HCT116 (cell line): Measurements from ENCODE around the gene INPP4A. TPM values are rescaled to one million over a fixed set of nuclear protein-coding genes. Genes with fewer than 3 reads are reported as not detected.

ENCODE experiments used
- ATAC-seq: fragments of 200-7000 bp; cut with Tn5 transposase; 2 replicates; pipeline ENCODE4 v1.9.1; 2020; ENCODE audit warnings: mild to moderate bottlenecking, moderate library complexity
- BruUV-seq: library from RNA; stranded (reverse); fragments of 400-500 nt; replicated peaks from 2 replicates; lab custom pipeline; 2021; lab: Mats Ljungman, UMichigan
- CTCF ChIA-PET: fragments of 300-600 bp; sonication (Branson Sonifier 250); formaldehyde crosslinking; loops from one replicate; lab custom pipeline; 2021; ENCODE audit warnings: antibody characterized with exemption; lab: Charles Lee
- POLR2A ChIA-PET: fragments of 300-600, 350-600 bp; sonication (Branson Sonifier 250); formaldehyde crosslinking; loops from one replicate; lab custom pipeline; 2021; ENCODE audit warnings: antibody characterized with exemption; lab: Charles Lee
- RAD21 ChIA-PET, 2 experiments: fragments of 300-600 bp; sonication (Branson Sonifier 250); formaldehyde crosslinking; loops; one replicate each; lab custom pipeline; 2023; ENCODE audit warnings: low total read pairs in 2 of 2; ENCODE audit not compliant: uncharacterized antibody in 2 of 2, unreplicated experiment in 2 of 2, low non-redundant PET in 1 of 2; lab: Charles Lee
- DNase-seq: peaks from one replicate; pipeline ENCODE4 v3.0.0-alpha.2; 2010; ENCODE audit warnings: low read depth, low spot score
- H2AFZ ChIP-seq: fragments of 200-600 bp; shearing (Covaris generic), sonication (generic); 2 replicates; pipeline ENCODE4 v1.6.1; 2017; ENCODE audit warnings: low read depth, mixed run types, mixed read lengths, antibody characterized with exemption, low read length; ENCODE audit not compliant: poor library complexity, severe bottlenecking
- H3K27ac ChIP-seq: 2 replicates; pipeline ENCODE4 v1.5.1; 2012; ENCODE audit warnings: low read depth, low read length
- H3K27me3 ChIP-seq: fragments of 200-600 bp; sonication (generic); 2 replicates; pipeline ENCODE4 v1.6.1; 2016; ENCODE audit warnings: mixed run types, low read length, mixed read lengths; ENCODE audit not compliant: insufficient read depth
- H3K36me3 ChIP-seq, 2 experiments: fragments of 200-500 bp in 1 of 2; fragments of 200-600 bp in 1 of 2; sonication (Bioruptor generic) in 1 of 2; sonication (generic) in 1 of 2; 2 replicates each; pipeline versions ENCODE4 v1.5.1 to v1.6.1; 2014 to 2016; ENCODE audit warnings: low read length in 2 of 2, inconsistent platforms in 1 of 2, mixed read lengths in 1 of 2, mixed run types in 1 of 2; ENCODE audit not compliant: insufficient read depth in 2 of 2, control insufficient read depth in 1 of 2
- H3K4me1 ChIP-seq, 2 experiments: fragments of 200-600 bp in 1 of 2; sonication (generic) in 1 of 2; 2 replicates each; pipeline versions ENCODE4 v1.5.1 to v1.6.1; 2012 to 2017; ENCODE audit warnings: low read length in 2 of 2, inconsistent platforms in 1 of 2, mild to moderate bottlenecking in 1 of 2, mixed read lengths in 1 of 2, mixed run types in 1 of 2, moderate library complexity in 1 of 2; ENCODE audit not compliant: insufficient read depth in 2 of 2, control insufficient read depth in 1 of 2
- H3K4me2 ChIP-seq: fragments of 200-600 bp; sonication (generic); 2 replicates; pipeline ENCODE4 v1.6.1; 2017; ENCODE audit warnings: mixed run types, low read length, mixed read lengths
- H3K4me3 ChIP-seq, 2 experiments: fragments of 200-600 bp in 1 of 2; sonication (generic) in 1 of 2; replicated peaks in 1 of 2; 2 replicates each; pipeline ENCODE4 v1.5.1; 2011 to 2016; ENCODE audit warnings: low read length in 2 of 2, control low read depth in 1 of 2, low read depth in 1 of 2, mild to moderate bottlenecking in 1 of 2, mixed read lengths in 1 of 2, mixed run types in 1 of 2
- H3K79me2 ChIP-seq: fragments of 200-600 bp; sonication (generic); 2 replicates; pipeline ENCODE4 v1.6.1; 2017; ENCODE audit warnings: mild to moderate bottlenecking, mixed run types, low read length, moderate library complexity, mixed read lengths; ENCODE audit not compliant: insufficient read depth
- H3K9ac ChIP-seq: fragments of 200-600 bp; sonication (generic); 2 replicates; pipeline ENCODE4 v1.6.1; 2016; ENCODE audit warnings: low read length, mixed read lengths
- H3K9me2 ChIP-seq: fragments of 200-600 bp; sonication (generic), shearing (Covaris generic); 2 replicates; pipeline ENCODE4 v1.6.1; 2017; ENCODE audit warnings: mixed run types, mild to moderate bottlenecking, moderate library complexity; ENCODE audit not compliant: insufficient read depth
- H3K9me3 ChIP-seq, 2 experiments: fragments of 200-500 bp in 1 of 2; fragments of 200-600 bp in 1 of 2; sonication (Bioruptor generic) in 1 of 2; sonication (generic) in 1 of 2; 2 replicates each; pipeline ENCODE4 v1.6.1; 2014 to 2017; ENCODE audit warnings: low read length in 2 of 2, mixed read lengths in 2 of 2, inconsistent platforms in 1 of 2, low read depth in 1 of 2, mild to moderate bottlenecking in 1 of 2, mixed run types in 1 of 2, moderate library complexity in 1 of 2; ENCODE audit not compliant: control insufficient read depth in 1 of 2, insufficient read depth in 1 of 2
- H4K20me1 ChIP-seq: fragments of 200-600 bp; sonication (generic), shearing (Covaris generic); 2 replicates; pipeline ENCODE4 v1.6.1; 2017; ENCODE audit warnings: mixed run types, mild to moderate bottlenecking, moderate library complexity; ENCODE audit not compliant: insufficient read depth
- ATF3 ChIP-seq: IDR thresholded peaks from 2 replicates; pipeline ENCODE4 v1.6.1; 2012
- CBX3 ChIP-seq: IDR thresholded peaks from 2 replicates; pipeline ENCODE4 v1.6.1; 2012; ENCODE audit warnings: low read depth
- CEBPB ChIP-seq: IDR thresholded peaks from 2 replicates; pipeline ENCODE4 v1.6.1; 2012; ENCODE audit warnings: low read depth
- CTCF ChIP-seq, 3 experiments: fragments of 200-600 bp in 1 of 3; sonication (generic) in 1 of 3; IDR thresholded peaks in 2 of 3; conservative IDR thresholded peaks in 1 of 3; 2 replicates each; pipeline ENCODE4 v1.5.1; 2012 to 2017; ENCODE audit warnings: low read depth in 2 of 3, low read length in 2 of 3, antibody characterized with exemption in 1 of 3, borderline replicate concordance in 1 of 3, control low read depth in 1 of 3, mild to moderate bottlenecking in 1 of 3, mixed read lengths in 1 of 3, mixed run types in 1 of 3, moderate library complexity in 1 of 3; ENCODE audit not compliant: insufficient read depth in 1 of 3
- EGR1 ChIP-seq: IDR thresholded peaks from 2 replicates; pipeline ENCODE4 v1.6.1; 2012; ENCODE audit warnings: low read depth
- ELF1 ChIP-seq: IDR thresholded peaks from 2 replicates; pipeline ENCODE4 v1.6.1; 2012; ENCODE audit warnings: low read depth, borderline replicate concordance
- EZH2 ChIP-seq: fragments of 200-600 bp; sonication (generic); IDR thresholded peaks from 2 replicates; pipeline ENCODE4 v1.6.1; 2017; ENCODE audit warnings: antibody characterized with exemption, mixed run types
- FOSL1 ChIP-seq: IDR thresholded peaks from 2 replicates; pipeline ENCODE4 v1.6.1; 2012; ENCODE audit warnings: low read depth
- JUND ChIP-seq: IDR thresholded peaks from 2 replicates; pipeline ENCODE4 v1.6.1; 2012
- MAX ChIP-seq: IDR thresholded peaks from 2 replicates; pipeline ENCODE4 v1.6.1; 2012
- POLR2AphosphoS5 ChIP-seq: IDR thresholded peaks from 2 replicates; pipeline ENCODE4 v1.6.1; 2011; ENCODE audit warnings: mild to moderate bottlenecking, low read depth, low read length, moderate library complexity
- RAD21 ChIP-seq: IDR thresholded peaks from 2 replicates; pipeline ENCODE4 v1.6.1; 2012; ENCODE audit warnings: low read depth, mild to moderate bottlenecking
- REST ChIP-seq: IDR thresholded peaks from 2 replicates; pipeline ENCODE4 v1.6.1; 2012; ENCODE audit warnings: low read depth
- SIN3A ChIP-seq: IDR thresholded peaks from 2 replicates; pipeline ENCODE4 v1.6.1; 2012; ENCODE audit warnings: low read depth
- SP1 ChIP-seq: IDR thresholded peaks from 2 replicates; pipeline ENCODE4 v1.6.1; 2012; ENCODE audit warnings: low read depth
- SRF ChIP-seq: IDR thresholded peaks from 2 replicates; pipeline ENCODE4 v1.6.1; 2012; ENCODE audit warnings: low read depth
- YY1 ChIP-seq: IDR thresholded peaks from 2 replicates; pipeline ENCODE4 v1.6.1; 2011; ENCODE audit warnings: low read length, low read depth, moderate library complexity, mild to moderate bottlenecking; ENCODE audit not compliant: insufficient replicate concordance; ENCODE audit errors: extremely low read depth
- ZBTB33 ChIP-seq: IDR thresholded peaks from 2 replicates; pipeline ENCODE4 v1.6.1; 2011; ENCODE audit warnings: mild to moderate bottlenecking, low read length, moderate library complexity; ENCODE audit not compliant: insufficient replicate concordance; ENCODE audit errors: extremely low read depth
- ZFX ChIP-seq: fragments of 450-650 bp; IDR thresholded peaks from 2 replicates; pipeline ENCODE4 v1.6.1; 2017
- intact Hi-C: fragments of 100-400 bp; cut with micrococcal nuclease; formaldehyde crosslinking; loops from 2 replicates; pipeline ENCODE4 v1.10.0; 2022
- total RNA-seq: library from RNA; stranded (reverse); gene quantifications from one replicate; pipeline ENCODE4 v1.2.1, GENCODE V29; 2021; ENCODE audit not compliant: unreplicated experiment

The INPP4A gene
- total RNA-seq, 1 experiment from 2014 or later, result 18.5 TPM

- H3K9me2 ChIP-seq, result no peaks in the 10 kb centered on the region
- H2AFZ ChIP-seq, result peak within 1 kb of the TSS; percentile 47
- peak; percentile 78 for DNase-seq
- H3K9ac ChIP-seq, result peak within 1 kb of the TSS; percentile 96
- H3K36me3 ChIP-seq, result peaks cover 15 to 26% of the 10 kb centered on the region in 2 experiments; a peak in 2 of 4 replicates
- peaks cover 7 to 22% of the 10 kb centered on the region in 2 experiments; a peak in 3 of 4 replicates for H3K4me1 ChIP-seq
- peak; percentile 90 for ATAC-seq
- RAD21 ChIA-PET, result no interaction called here
- intact Hi-C loops, result no loop called here
- no peaks in the 10 kb centered on the region; the same call in 1 of the 2 replicates for H4K20me1 ChIP-seq
- no TSS peak for BruUV-seq
- CTCF ChIA-PET, result no interaction called here
- peaks cover 78% of the 10 kb centered on the region for H3K79me2 ChIP-seq
- peak within 1 kb of the TSS; percentile 51 to 95 for H3K4me3 ChIP-seq
- peak within 1 kb of the TSS; percentile 95 for H3K4me2 ChIP-seq
- POLR2A ChIA-PET, result no interaction called here
- H3K27ac ChIP-seq, result peak within 1 kb of the TSS; percentile 77
- H3K9me3 ChIP-seq, result no peaks in the 10 kb centered on the region
- H3K27me3 ChIP-seq, result no peaks in the 10 kb centered on the region
- no peak for TF ChIP-seq FOSL1
- no peak for TF ChIP-seq ATF3
- TF ChIP-seq EZH2, result no peak
- TF ChIP-seq RAD21, result no peak
- TF ChIP-seq REST, result no peak
- peak; percentile 62 for TF ChIP-seq YY1
- TF ChIP-seq POLR2AphosphoS5, result peak; percentile 82; the same call in 1 of the 2 replicates
- peak; percentile 72 for TF ChIP-seq ZBTB33
- TF ChIP-seq JUND, result no peak; the same call in 1 of the 2 replicates
- TF ChIP-seq ELF1, result peak; percentile 78
- TF ChIP-seq SRF, result peak; percentile 32; the same call in 1 of the 2 replicates
- TF ChIP-seq CEBPB, result no peak
- TF ChIP-seq SP1, result peak; percentile 53; the same call in 1 of the 2 replicates
- peak; percentile 80 for TF ChIP-seq MAX
- TF ChIP-seq SIN3A, result peak; percentile 87
- peak; percentile 99 for TF ChIP-seq ZFX
- TF ChIP-seq CTCF (IDR thresholded peaks at IDR 0.05 in 2 of 3, conservative IDR thresholded peaks at IDR 0.05 in 1 of 3; ENCODE audit: borderline replicate concordance in 1 of 3, insufficient read depth in 1 of 3, low read depth in 2 of 3, low read length in 2 of 3), result no peak
- TF ChIP-seq CBX3, result peak; percentile 26; the same call in 1 of the 2 replicates
- TF ChIP-seq EGR1, result 0 out of 2 replicates have a peak, but pooled peaks have one; percentile 22
Measured at GRCh38 chr2:98608116-98608961, 163.7 kb downstream of the INPP4A start, which contains the start of the genes COA5 and UNC50. TSS of gene COA5 (minus strand) at chr2:98608512. CDS start at chr2:98608405, 107 bp downstream. TSS of gene UNC50 (plus strand) at chr2:98608589. CDS start at chr2:98609760, 1,171 bp downstream.
